PC-9 (cell line): ENCODE measurements around the gene CC2D1A. TPM values are rescaled to one million over a fixed set of nuclear protein-coding genes. Genes with fewer than 3 reads are reported as not detected.
"Not testable (repeated sequence)": the region's sequence is repeated elsewhere in the genome, so short reads cannot be mapped to it uniquely, and the experiment has no call there.

ENCODE experiments used
- BruUV-seq: library from RNA; stranded (reverse); fragments of 400-500 nt; replicated peaks from 2 replicates; lab custom pipeline; 2021; lab: Mats Ljungman, UMichigan
- CTCF ChIA-PET: fragments of 300-600 bp; sonication (Branson Sonifier 250); formaldehyde crosslinking; loops from one replicate; lab custom pipeline; 2022; ENCODE audit warnings: antibody characterized with exemption; lab: Charles Lee
- POLR2A ChIA-PET: fragments of 300-600 bp; sonication (Branson Sonifier 250); formaldehyde crosslinking; loops from one replicate; lab custom pipeline; 2022; ENCODE audit warnings: antibody characterized with exemption; ENCODE audit not compliant: unreplicated experiment; lab: Charles Lee
- DNase-seq, 2 experiments: peaks; one replicate each; pipeline versions ENCODE4 v3.0.0 to v3.0.0-alpha.2; 2015 to 2022; ENCODE audit warnings: mixed read lengths in 1 of 2
- H2AFZ ChIP-seq: fragments of 200-600 bp; sonication (generic); 2 replicates; pipeline ENCODE4 v1.8.1; 2017; ENCODE audit warnings: antibody characterized with exemption
- H3F3A ChIP-seq: fragments of 200-600 bp; sonication (generic); 2 replicates; pipeline ENCODE4 v1.8.1; 2017; ENCODE audit warnings: antibody characterized with exemption, mild to moderate bottlenecking, low read depth; ENCODE audit not compliant: insufficient read depth
- H3K27ac ChIP-seq: fragments of 200-600 bp; sonication (generic); 2 replicates; pipeline ENCODE4 v1.6.1; 2016; ENCODE audit warnings: mixed run types
- H3K27me3 ChIP-seq: fragments of 200-600 bp; sonication (generic); 2 replicates; pipeline ENCODE4 v1.6.1; 2016; ENCODE audit warnings: low read depth, mixed run types; ENCODE audit not compliant: insufficient read depth
- H3K36me3 ChIP-seq: fragments of 200-600 bp; sonication (generic); 2 replicates; pipeline ENCODE4 v1.6.1; 2016; ENCODE audit warnings: low read depth, mixed run types
- H3K4me1 ChIP-seq: fragments of 200-600 bp; sonication (generic); replicated peaks from 2 replicates; pipeline ENCODE4 v1.6.1; 2016; ENCODE audit warnings: mixed run types; ENCODE audit not compliant: insufficient read depth
- H3K4me2 ChIP-seq: fragments of 200-600 bp; sonication (generic); 2 replicates; pipeline ENCODE4 v1.6.1; 2017; ENCODE audit warnings: mixed run types
- H3K4me3 ChIP-seq: fragments of 200-600 bp; sonication (generic); 2 replicates; pipeline ENCODE4 v1.6.1; 2016; ENCODE audit warnings: mixed run types
- H3K79me2 ChIP-seq: fragments of 200-600 bp; sonication (generic); 2 replicates; pipeline ENCODE4 v1.6.1; 2017; ENCODE audit warnings: low read depth, mixed run types
- H3K9me2 ChIP-seq: fragments of 200-600 bp; sonication (generic); 2 replicates; pipeline ENCODE4 v1.8.1; 2017; ENCODE audit warnings: mild to moderate bottlenecking; ENCODE audit not compliant: insufficient read depth
- H3K9me3 ChIP-seq: fragments of 200-600 bp; sonication (generic); 2 replicates; pipeline ENCODE4 v1.8.1; 2016; ENCODE audit warnings: low read depth; ENCODE audit not compliant: insufficient read depth
- H4K20me1 ChIP-seq: fragments of 200-600 bp; sonication (generic); 2 replicates; pipeline ENCODE4 v1.8.1; 2017; ENCODE audit not compliant: insufficient read depth
- CTCF ChIP-seq: fragments of 200-600 bp; sonication (generic); conservative IDR thresholded peaks from 2 replicates; pipeline ENCODE4 v1.6.1; 2017; ENCODE audit warnings: mixed run types, antibody characterized with exemption, mild to moderate bottlenecking, moderate library complexity
- EZH2 ChIP-seq: fragments of 200-600 bp; sonication (generic); IDR thresholded peaks from 2 replicates; pipeline ENCODE4 v1.8.0; 2017; ENCODE audit warnings: antibody characterized with exemption, low read depth
- intact Hi-C: fragments of 100-400 bp; cut with micrococcal nuclease; formaldehyde crosslinking; loops from one replicate; pipeline ENCODE4 v1.10.0; 2022; ENCODE audit not compliant: unreplicated experiment
- total RNA-seq: library from RNA; stranded (reverse); gene quantifications from 2 replicates; pipeline ENCODE4 v1.2.3, GENCODE V29; 2021

CC2D1A gene
- total RNA-seq, 1 experiment from 2014 or later, result 55.1 TPM

- H3K79me2 ChIP-seq, result no peaks in the 10 kb centered on the region
- no peak overlapping the region for H3K4me3 ChIP-seq
- H3K27me3 ChIP-seq, result no peaks in the 10 kb centered on the region
- ChIA-PET CTCF (no interaction called here), POLR2A (no interaction called here)
- intact Hi-C loops, result no loop called here
- H3K9me3 ChIP-seq, result no peaks in the 10 kb centered on the region
- H3K27ac ChIP-seq, result no peak overlapping the region
- H3K4me2 ChIP-seq, result no peak overlapping the region
- no peak overlapping the region for H2AFZ ChIP-seq
- H3K36me3 ChIP-seq, result no peaks in the 10 kb centered on the region
- BruUV-seq, result no TSS peak
- no peaks in the 10 kb centered on the region for H3K4me1 ChIP-seq
- H4K20me1 ChIP-seq, result no peaks in the 10 kb centered on the region
- H3F3A ChIP-seq, result peaks cover 25% of the 10 kb centered on the region
- no peak for TF ChIP-seq CTCF
- no peak for TF ChIP-seq EZH2
- H3K9me2 ChIP-seq, result no peaks in the 10 kb centered on the region
- no peak for DNase-seq
Measured at GRCh38 chr19:13968383-13968935, 62.5 kb downstream of the CC2D1A start.

- BruUV-seq, result no TSS peak
Measured at GRCh38 chr19:13968999-13969398, 63.0 kb downstream of the CC2D1A start.

GRCh38 chr19:13969897-13970296, 63.9 kb downstream of the CC2D1A start:
- Histone ChIP-seq H2AFZ (no peak overlapping the region), H3K4me2 (no peak overlapping the region), H3K36me3 (no peaks in the 10 kb centered on the region), H3K4me1 (no peaks in the 10 kb centered on the region), H4K20me1 (no peaks in the 10 kb centered on the region), H3K79me2 (no peaks in the 10 kb centered on the region), H3K9me3 (no peaks in the 10 kb centered on the region), H3K27me3 (no peaks in the 10 kb centered on the region), H3F3A (peaks cover 27% of the 10 kb centered on the region), H3K4me3 (no peak overlapping the region), H3K9me2 (no peaks in the 10 kb centered on the region), H3K27ac (no peak overlapping the region)
- no peak for TF ChIP-seq CTCF
- no peak for TF ChIP-seq EZH2
- CTCF ChIA-PET, result no interaction called here
- no TSS peak for BruUV-seq
- intact Hi-C loops, result no loop called here
- POLR2A ChIA-PET, result interaction anchor here (0.8 kb wide), 1 partner anchor 1159 kb away, joined by 10 read pairs; no protein-coding TSS in a partner anchor
- DNase-seq, result no peak

More at GRCh38 chr19:13968999-13969398, 63.0 kb downstream of the CC2D1A start:
- ChIA-PET POLR2A (no interaction called here), CTCF (no interaction called here)
- H2AFZ ChIP-seq, result no peak overlapping the region
- H3K9me2 ChIP-seq, result no peaks in the 10 kb centered on the region
- H3K4me3 ChIP-seq, result no peak overlapping the region
- H4K20me1 ChIP-seq, result no peaks in the 10 kb centered on the region
- intact Hi-C loops, result no loop called here
- H3K36me3 ChIP-seq, result no peaks in the 10 kb centered on the region
- H3K4me2 ChIP-seq, result no peak overlapping the region
- no peaks in the 10 kb centered on the region for H3K79me2 ChIP-seq
- H3K27me3 ChIP-seq, result no peaks in the 10 kb centered on the region
- no peak for DNase-seq
- H3F3A ChIP-seq, result peaks cover 29% of the 10 kb centered on the region
- TF ChIP-seq CTCF (no peak), EZH2 (no peak)
- no peak overlapping the region for H3K27ac ChIP-seq
- no peaks in the 10 kb centered on the region for H3K9me3 ChIP-seq
- no peaks in the 10 kb centered on the region for H3K4me1 ChIP-seq

- CTCF ChIA-PET, H3K27me3 ChIP-seq: not testable (repeated sequence)
Measured at GRCh38 chr19:13971868-13972267, 65.9 kb downstream of the CC2D1A start.

More at GRCh38 chr19:13971868-13972267, 65.9 kb downstream of the CC2D1A start:
- H3K9me3 ChIP-seq, H3K4me3 ChIP-seq, H3K4me1 ChIP-seq, H3K9me2 ChIP-seq, H3K4me2 ChIP-seq, H3K36me3 ChIP-seq, H3K27ac ChIP-seq, POLR2A ChIA-PET, BruUV-seq, H3K79me2 ChIP-seq, H2AFZ ChIP-seq, DNase-seq, intact Hi-C loops, H4K20me1 ChIP-seq: not testable (repeated sequence)
- peaks cover 24% of the 10 kb centered on the region for H3F3A ChIP-seq
